H9 (cell line): ENCODE measurements around the gene MTFR2. TPM values are rescaled to one million over a fixed set of nuclear protein-coding genes. Genes with fewer than 3 reads are reported as not detected.

Experiments
- DNase-seq: peaks from one replicate; pipeline ENCODE4 v3.0.0-alpha.2; 2017
- H2AFZ ChIP-seq: one replicate; pipeline ENCODE4 v1.6.1; 2013; ENCODE audit warnings: mild to moderate bottlenecking, low read length, control low read depth, moderate library complexity
- H2AK5ac ChIP-seq: 2 replicates; pipeline ENCODE4 v1.6.1; 2013; ENCODE audit warnings: low read length, control low read depth, mixed read lengths; ENCODE audit not compliant: insufficient read length
- H2BK120ac ChIP-seq: one replicate; pipeline ENCODE4 v1.6.1; 2013; ENCODE audit warnings: low read depth, mild to moderate bottlenecking, low read length, control low read depth, inconsistent platforms; ENCODE audit not compliant: poor library complexity, severe bottlenecking
- H2BK12ac ChIP-seq: 2 replicates; pipeline ENCODE4 v1.6.1; 2013; ENCODE audit warnings: low read length, control low read depth, mixed read lengths, low read depth; ENCODE audit not compliant: insufficient read length
- H2BK15ac ChIP-seq: 2 replicates; pipeline ENCODE4 v1.6.1; 2013; ENCODE audit warnings: low read depth, low read length, control low read depth
- H2BK20ac ChIP-seq: one replicate; pipeline ENCODE4 v1.6.1; 2013; ENCODE audit warnings: low read depth, mild to moderate bottlenecking, low read length, control low read depth, inconsistent platforms; ENCODE audit not compliant: poor library complexity, severe bottlenecking
- H2BK5ac ChIP-seq: 2 replicates; pipeline ENCODE4 v1.6.1; 2013; ENCODE audit warnings: low read length, control low read depth, mixed read lengths; ENCODE audit not compliant: insufficient read length
- H3K14ac ChIP-seq: 2 replicates; pipeline ENCODE4 v1.6.1; 2013; ENCODE audit warnings: low read length, control low read depth; ENCODE audit not compliant: insufficient read depth
- H3K18ac ChIP-seq: 2 replicates; pipeline ENCODE4 v1.6.1; 2013; ENCODE audit warnings: low read depth, mild to moderate bottlenecking, mixed read lengths, low read length, control low read depth; ENCODE audit not compliant: insufficient read length
- H3K23ac ChIP-seq: 2 replicates; pipeline ENCODE4 v1.6.1; 2013; ENCODE audit warnings: low read length, control low read depth, mixed read lengths, low read depth; ENCODE audit not compliant: insufficient read length
- H3K23me2 ChIP-seq: 2 replicates; pipeline ENCODE4 v1.6.1; 2013; ENCODE audit warnings: low read depth, mild to moderate bottlenecking, mixed read lengths, low read length, control low read depth; ENCODE audit not compliant: insufficient read length, poor library complexity, severe bottlenecking
- H3K27ac ChIP-seq: 2 replicates; pipeline ENCODE4 v1.5.1; 2013; ENCODE audit warnings: low read length, control low read depth, mixed read lengths, low read depth; ENCODE audit not compliant: insufficient read length
- H3K27me3 ChIP-seq: 2 replicates; pipeline ENCODE4 v1.6.1; 2013; ENCODE audit warnings: low read length, control low read depth, inconsistent platforms; ENCODE audit not compliant: insufficient read depth
- H3K4ac ChIP-seq: 2 replicates; pipeline ENCODE4 v1.6.1; 2013; ENCODE audit warnings: low read depth, mild to moderate bottlenecking, control low read depth, inconsistent platforms, low read length, moderate library complexity
- H3K4me1 ChIP-seq: 2 replicates; pipeline ENCODE4 v1.6.1; 2013; ENCODE audit warnings: low read length, control low read depth, inconsistent platforms; ENCODE audit not compliant: insufficient read depth
- H3K4me2 ChIP-seq: 2 replicates; pipeline ENCODE4 v1.6.1; 2013; ENCODE audit warnings: low read length, control low read depth, mixed read lengths; ENCODE audit not compliant: insufficient read length, insufficient read depth
- H3K56ac ChIP-seq: 2 replicates; pipeline ENCODE4 v1.6.1; 2013; ENCODE audit warnings: low read depth, mild to moderate bottlenecking, mixed read lengths, low read length, control low read depth; ENCODE audit not compliant: insufficient read length
- H3K79me1 ChIP-seq: 2 replicates; pipeline ENCODE4 v1.6.1; 2013; ENCODE audit warnings: low read depth, mild to moderate bottlenecking, moderate library complexity, low read length, control low read depth, inconsistent platforms; ENCODE audit not compliant: insufficient read depth, poor library complexity, severe bottlenecking
- H3K79me2 ChIP-seq: 2 replicates; pipeline ENCODE4 v1.6.1; 2013; ENCODE audit warnings: low read length, control low read depth, inconsistent platforms; ENCODE audit not compliant: insufficient read depth
- H3K9ac ChIP-seq: 2 replicates; pipeline ENCODE4 v1.6.1; 2013; ENCODE audit warnings: low read length, control low read depth, mixed read lengths; ENCODE audit not compliant: insufficient read length; ENCODE audit errors: extremely low read depth
- H3K9me3 ChIP-seq: one replicate; pipeline ENCODE4 v1.6.1; 2013; ENCODE audit warnings: low read depth, low read length, inconsistent platforms; ENCODE audit not compliant: control insufficient read depth
- H3T11ph ChIP-seq: one replicate; pipeline ENCODE4 v1.6.1; 2013; ENCODE audit warnings: mild to moderate bottlenecking, low read length, control low read depth, inconsistent platforms
- H4K20me1 ChIP-seq: one replicate; pipeline ENCODE4 v1.6.1; 2013; ENCODE audit not compliant: control insufficient read depth, insufficient read length, insufficient read depth
- H4K5ac ChIP-seq: 2 replicates; pipeline ENCODE4 v1.6.1; 2013; ENCODE audit warnings: low read depth, mild to moderate bottlenecking, mixed read lengths, low read length, control low read depth; ENCODE audit not compliant: insufficient read length
- H4K8ac ChIP-seq: replicated peaks from 2 replicates; pipeline ENCODE4 v1.6.1; 2013; ENCODE audit warnings: low read length, control low read depth, mixed read lengths, low read depth; ENCODE audit not compliant: insufficient read length
- H4K91ac ChIP-seq: 2 replicates; pipeline ENCODE4 v1.6.1; 2013; ENCODE audit warnings: low read depth, mild to moderate bottlenecking, moderate library complexity, mixed read lengths, low read length, control low read depth; ENCODE audit not compliant: insufficient read length
- H3K27ac Mint-ChIP-seq, 3 experiments: 2 replicates in 2 of 3; 3 replicates in 1 of 3; pipeline ENCODE4 v1.8.0; 2020 to 2021; ENCODE audit warnings: mixed read lengths in 3 of 3, mild to moderate bottlenecking in 1 of 3, moderate library complexity in 1 of 3
- H3K27me3 Mint-ChIP-seq: 2 replicates; pipeline ENCODE4 v1.8.0; 2021; ENCODE audit warnings: low read depth, mild to moderate bottlenecking, moderate library complexity, mixed read lengths
- H3K36me3 Mint-ChIP-seq, 3 experiments: 2 replicates in 2 of 3; 3 replicates in 1 of 3; pipeline ENCODE4 v1.8.0; 2020 to 2021; ENCODE audit warnings: low read depth in 3 of 3, mixed read lengths in 3 of 3; ENCODE audit not compliant: insufficient read depth in 1 of 3
- H3K4me1 Mint-ChIP-seq, 2 experiments: 2 replicates each; pipeline ENCODE4 v1.8.0; 2020; ENCODE audit warnings: mixed read lengths in 2 of 2
- H3K4me3 Mint-ChIP-seq, 2 experiments: 2 replicates in 1 of 2; 3 replicates in 1 of 2; pipeline ENCODE4 v1.8.0; 2020 to 2021; ENCODE audit warnings: mild to moderate bottlenecking in 2 of 2, mixed read lengths in 2 of 2, moderate library complexity in 1 of 2
- H3K9me3 Mint-ChIP-seq, 2 experiments: 2 replicates in 1 of 2; 3 replicates in 1 of 2; pipeline ENCODE4 v1.8.0; 2020; ENCODE audit warnings: mild to moderate bottlenecking in 2 of 2, mixed read lengths in 2 of 2, moderate library complexity in 1 of 2
- total RNA-seq: library from RNA; stranded (reverse); gene quantifications from 2 replicates; pipeline ENCODE4 v1.2.1, GENCODE V29; 2021
- TF ChIP-seq, protein P1 (sequence below): fragments of 200-600 bp; sonication (generic); conservative IDR thresholded peaks from 3 replicates; pipeline ENCODE4 v1.8.0; 2021; ENCODE audit warnings: antibody characterized with exemption, mild to moderate bottlenecking

MTFR2 gene
- total RNA-seq, 1 experiment from 2014 or later = 11.8 TPM

- Histone ChIP-seq H2BK120ac (no peak overlapping the region), H3K9me3 (no peaks in the 10 kb centered on the region), H3K23me2 (peaks cover 3% of the 10 kb centered on the region), H3K27ac (no peak overlapping the region), H4K8ac (no peak overlapping the region), H2AFZ (no peak overlapping the region), H3K4me1 (no peaks in the 10 kb centered on the region), H3K4ac (no peak overlapping the region), H4K5ac (no peak overlapping the region), H2BK5ac (no peak overlapping the region), H4K91ac (no peak overlapping the region), H3T11ph (no peak overlapping the region), H3K79me1 (no peaks in the 10 kb centered on the region), H3K4me2 (no peak overlapping the region), H3K23ac (no peak overlapping the region), H2BK12ac (no peak overlapping the region), H2AK5ac (no peak overlapping the region), H3K27me3 (no peaks in the 10 kb centered on the region), H3K18ac (no peak overlapping the region), H3K14ac (no peak overlapping the region), H3K9ac (no peak overlapping the region), H2BK20ac (no peak overlapping the region), H3K56ac (no peak overlapping the region), H2BK15ac (no peak overlapping the region), H3K79me2 (no peaks in the 10 kb centered on the region), H4K20me1 (no peaks in the 10 kb centered on the region)
- Mint-ChIP-seq H3K4me3 (no peak overlapping the region), H3K9me3 (no peaks in the 10 kb centered on the region), H3K36me3 (peaks cover 7 to 30% (median 22%) of the 10 kb centered on the region in 3 experiments; a peak in 6 of 7 replicates), H3K4me1 (peaks cover 8 to 9% of the 10 kb centered on the region in 2 experiments), H3K27ac (no peak overlapping the region), H3K27me3 (no peaks in the 10 kb centered on the region)
- DNase-seq = no peak
- TF ChIP-seq, protein P1, sequence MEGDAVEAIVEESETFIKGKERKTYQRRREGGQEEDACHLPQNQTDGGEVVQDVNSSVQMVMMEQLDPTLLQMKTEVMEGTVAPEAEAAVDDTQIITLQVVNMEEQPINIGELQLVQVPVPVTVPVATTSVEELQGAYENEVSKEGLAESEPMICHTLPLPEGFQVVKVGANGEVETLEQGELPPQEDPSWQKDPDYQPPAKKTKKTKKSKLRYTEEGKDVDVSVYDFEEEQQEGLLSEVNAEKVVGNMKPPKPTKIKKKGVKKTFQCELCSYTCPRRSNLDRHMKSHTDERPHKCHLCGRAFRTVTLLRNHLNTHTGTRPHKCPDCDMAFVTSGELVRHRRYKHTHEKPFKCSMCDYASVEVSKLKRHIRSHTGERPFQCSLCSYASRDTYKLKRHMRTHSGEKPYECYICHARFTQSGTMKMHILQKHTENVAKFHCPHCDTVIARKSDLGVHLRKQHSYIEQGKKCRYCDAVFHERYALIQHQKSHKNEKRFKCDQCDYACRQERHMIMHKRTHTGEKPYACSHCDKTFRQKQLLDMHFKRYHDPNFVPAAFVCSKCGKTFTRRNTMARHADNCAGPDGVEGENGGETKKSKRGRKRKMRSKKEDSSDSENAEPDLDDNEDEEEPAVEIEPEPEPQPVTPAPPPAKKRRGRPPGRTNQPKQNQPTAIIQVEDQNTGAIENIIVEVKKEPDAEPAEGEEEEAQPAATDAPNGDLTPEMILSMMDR = no peak
These were observed 4.8 kb upstream of the MTFR2 start for GRCh38 chr6:136254851-136255466.
